Stomach (tissue), 4 donors: ENCODE data around the gene TPPP3.

ENCODE experiments used
- CTCF ChIP-seq, 7 experiments: fragments of 450-650 bp in 4 of 7; fragments of 200-600 bp in 3 of 7; sonication (generic) in 3 of 7; IDR thresholded peaks; one replicate each; pipeline ENCODE4 v1.5.1; 2016 to 2019; ENCODE audit warnings: antibody characterized with exemption in 7 of 7, control low read depth in 2 of 7, mild to moderate bottlenecking in 1 of 7
- POLR2A ChIP-seq, 4 donors: fragments of 450-650 bp; IDR thresholded peaks; one replicate each; pipeline ENCODE4 v1.6.1; 2016; ENCODE audit warnings: antibody characterized with exemption in 4 of 4, control low read depth in 2 of 4, mild to moderate bottlenecking in 1 of 4, moderate library complexity in 1 of 4
- POLR2AphosphoS5 ChIP-seq, 3 donors: sonication (generic); formaldehyde crosslinking; IDR thresholded peaks; one replicate each; pipeline ENCODE4 v1.6.1; 2016; ENCODE audit warnings: antibody characterized with exemption in 3 of 3

GRCh38 chr16:67404740-67405226 is 11.5 kb upstream of the TPPP3 start:
- TF ChIP-seq POLR2AphosphoS5 (IDR thresholded peaks at IDR 0.05) = peak; percentile 5 to 91 (median 82)
- TF ChIP-seq CTCF (IDR thresholded peaks at IDR 0.05) = no peak
- no peak for TF ChIP-seq POLR2A (IDR thresholded peaks at IDR 0.05)
